ENCODE data around the gene PGM2L1. TPM values are rescaled to one million over a fixed set of nuclear protein-coding genes. Genes with fewer than 3 reads are reported as not detected.

The PGM2L1 gene
- total and polyA plus RNA-seq, 2 of the 4 experiments (the other 2 are of a cell fraction): 0.72 to 1.8 TPM

DNA sequence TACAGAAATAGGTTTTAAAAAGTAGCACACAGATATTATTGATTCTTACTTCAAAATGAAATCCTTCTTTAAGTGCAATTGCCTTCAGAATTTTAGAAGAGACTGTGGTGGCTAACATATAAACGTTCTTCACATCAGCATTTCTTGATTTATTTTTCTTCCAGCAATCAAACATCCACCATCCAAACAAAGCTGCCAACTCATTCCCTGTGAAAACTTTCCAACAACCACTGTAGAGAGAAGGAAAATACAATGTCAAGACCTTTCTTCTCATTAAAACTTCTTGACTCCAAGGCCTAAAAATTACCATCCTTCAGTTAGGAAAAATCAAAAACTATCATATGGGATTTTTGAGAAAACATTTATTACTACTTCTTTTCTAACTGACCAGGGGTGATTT lies 52.8 kb downstream of the PGM2L1 start:
- Histone ChIP-seq H3K9me1 (ENCODE audit: insufficient read depth, low read length) (no peaks in the 10 kb centered on the region), H3K27ac (ENCODE audit: insufficient read depth, low read length) (no peak overlapping the region), H3K4me1 (ENCODE audit: control insufficient read depth, insufficient read depth, low read length) (peaks cover 2% of the 10 kb centered on the region), H2AK9ac (replicated peaks; ENCODE audit: low read depth, low read length, poor library complexity) (no peak overlapping the region), H3K79me1 (ENCODE audit: low read depth in 1 of 2, low read length in 2 of 2) (no peaks in the 10 kb centered on the region), H3K14ac (replicated peaks; ENCODE audit: low read depth, low read length) (no peak overlapping the region), H4K20me1 (ENCODE audit: insufficient read depth, low read length) (no peaks in the 10 kb centered on the region), H3K9me3 (ENCODE audit: control insufficient read depth, insufficient read depth, low read length) (no peaks in the 10 kb centered on the region), H2BK20ac (ENCODE audit: low read depth, low read length) (no peak overlapping the region), H3K36me3 (ENCODE audit: control insufficient read depth, insufficient read depth, low read length) (no peaks in the 10 kb centered on the region; the same call in 1 of the 2 replicates), H2AFZ (replicated peaks; ENCODE audit: low read length, poor library complexity) (no peak overlapping the region), H3K27me3 (ENCODE audit: control insufficient read depth, insufficient read depth, low read length) (no peaks in the 10 kb centered on the region), H3K4me3 (ENCODE audit: insufficient read depth, low read depth, low read length) (no peak overlapping the region), H3K56ac (ENCODE audit: extremely low read depth, insufficient read depth, low read length) (no peak overlapping the region), H3K18ac (ENCODE audit: low read depth, low read length) (no peak overlapping the region), H3K9ac (ENCODE audit: low read depth, low read length) (no peak overlapping the region), H3K4me2 (ENCODE audit: low read depth, low read length) (no peak overlapping the region; the same call in 1 of the 2 replicates), H4K91ac (ENCODE audit: insufficient read depth, low read depth, low read length) (no peak overlapping the region), H4K8ac (ENCODE audit: low read depth in 2 of 2, low read length in 2 of 2) (no peak overlapping the region), H2AK5ac (ENCODE audit: low read depth, low read length) (no peak overlapping the region), H4K5ac (ENCODE audit: low read depth, low read length) (no peak overlapping the region), H3K23ac (ENCODE audit: low read depth, low read length) (no peak overlapping the region), H3K4ac (ENCODE audit: low read depth, low read length) (no peak overlapping the region), H2BK15ac (ENCODE audit: low read depth, low read length) (no peak overlapping the region), H2BK5ac (ENCODE audit: low read depth, low read length, poor library complexity, severe bottlenecking) (no peak overlapping the region), H2BK120ac (ENCODE audit: low read depth, low read length) (no peak overlapping the region)
- dilution Hi-C loops (cut with HindIII; ENCODE audit: low sequenced_read_pairs, unreplicated experiment): no loop called here
- in situ Hi-C loops (cut with MboI; ENCODE audit: low sequenced_read_pairs): no loop called here
- ChIA-PET POLR2A (ENCODE audit: unreplicated experiment) (interaction anchor here (0.6 kb wide), 1 partner anchor 27 kb away, joined by 3 read pairs; no protein-coding TSS in a partner anchor), CTCF (no interaction called here)
- intact Hi-C loops (cut with micrococcal nuclease): no loop called here
- DNase-seq (peak; percentile 61), ATAC-seq (ENCODE audit: low read depth) (peak; percentile 69)
- peak; percentile 50; the same call in 1 of the 2 replicates for TF ChIP-seq NFE2L2 (IDR thresholded peaks at IDR 0.05; ENCODE audit: low read depth, low read length)
- no peak for TF ChIP-seq CHD1 (IDR thresholded peaks at IDR 0.05; ENCODE audit: low read depth, low read length)
- BruUV-seq (replicated peaks): no TSS peak
- whole genome bisulfite sequencing, 2 experiments (ENCODE audit: extremely low coverage in 2 of 2, insufficient read length in 1 of 2): no CpG with 5 or more reads among the region's 1 CpG
